Neutrophil (primary cell): ENCODE data around the gene EHMT1.

Experiments
- H3K27ac ChIP-seq: fragments of 200-600 bp; sonication (generic); 2 replicates; pipeline ENCODE4 v1.5.1; 2016; ENCODE audit warnings: mild to moderate bottlenecking, moderate library complexity
- H3K27me3 ChIP-seq: fragments of 200-600 bp; sonication (generic); 2 replicates; pipeline ENCODE4 v1.6.0; 2016; ENCODE audit warnings: mild to moderate bottlenecking
- H3K36me3 ChIP-seq: fragments of 200-600 bp; sonication (generic); 2 replicates; pipeline ENCODE4 v1.5.1; 2017
- H3K4me1 ChIP-seq, 2 experiments: fragments of 200-600 bp in 1 of 2; sonication (generic) in 1 of 2; 1 replicate in 1 of 2; 2 replicates in 1 of 2; pipeline versions ENCODE4 v1.5.1 to v1.6.1; 2013 to 2016; ENCODE audit warnings: low read depth in 1 of 2, low read length in 1 of 2, mild to moderate bottlenecking in 1 of 2, moderate library complexity in 1 of 2; ENCODE audit not compliant: control insufficient read depth in 1 of 2, insufficient read depth in 1 of 2
- H3K4me3 ChIP-seq, 2 experiments: fragments of 200-600 bp in 1 of 2; sonication (generic) in 1 of 2; 1 replicate in 1 of 2; 2 replicates in 1 of 2; pipeline ENCODE4 v1.5.1; 2013 to 2016; ENCODE audit warnings: low read depth in 1 of 2, low read length in 1 of 2, mild to moderate bottlenecking in 1 of 2, moderate library complexity in 1 of 2
- H3K9me3 ChIP-seq: fragments of 200-600 bp; sonication (generic); 2 replicates; pipeline ENCODE4 v1.5.1; 2016
- TF ChIP-seq, protein P1 (sequence below): fragments of 200-600 bp; sonication (generic); IDR thresholded peaks from 2 replicates; pipeline ENCODE4 v1.5.1; 2016; ENCODE audit warnings: antibody characterized with exemption

Gene EHMT1

DNA sequence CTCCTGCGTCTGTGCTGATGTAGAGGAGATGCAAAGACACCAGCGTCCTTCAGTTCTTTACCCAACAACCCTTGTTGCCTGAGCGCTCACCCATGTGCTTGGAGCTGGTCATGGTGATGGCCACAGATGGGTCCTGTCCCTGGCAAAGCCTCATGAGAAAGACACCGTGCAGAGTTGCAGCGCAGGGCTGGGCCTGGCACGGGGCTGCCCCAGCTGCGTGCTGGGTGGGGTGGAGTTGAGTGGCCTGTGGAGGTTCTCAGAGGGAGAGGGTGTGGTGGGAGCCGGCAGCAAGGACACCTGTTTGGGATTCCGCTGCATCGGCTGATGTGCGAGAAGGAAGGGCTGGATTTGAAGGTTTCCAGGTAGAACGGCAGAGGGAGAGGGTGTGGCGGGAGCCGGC, 133.6 kb downstream of the EHMT1 start:
- Histone ChIP-seq H3K4me3 (no peak overlapping the region), H3K4me1 (no peaks in the 10 kb centered on the region), H3K27ac (no peak overlapping the region), H3K9me3 (no peaks in the 10 kb centered on the region), H3K36me3 (peaks cover 73% of the 10 kb centered on the region), H3K27me3 (no peaks in the 10 kb centered on the region)
- TF ChIP-seq, protein P1, sequence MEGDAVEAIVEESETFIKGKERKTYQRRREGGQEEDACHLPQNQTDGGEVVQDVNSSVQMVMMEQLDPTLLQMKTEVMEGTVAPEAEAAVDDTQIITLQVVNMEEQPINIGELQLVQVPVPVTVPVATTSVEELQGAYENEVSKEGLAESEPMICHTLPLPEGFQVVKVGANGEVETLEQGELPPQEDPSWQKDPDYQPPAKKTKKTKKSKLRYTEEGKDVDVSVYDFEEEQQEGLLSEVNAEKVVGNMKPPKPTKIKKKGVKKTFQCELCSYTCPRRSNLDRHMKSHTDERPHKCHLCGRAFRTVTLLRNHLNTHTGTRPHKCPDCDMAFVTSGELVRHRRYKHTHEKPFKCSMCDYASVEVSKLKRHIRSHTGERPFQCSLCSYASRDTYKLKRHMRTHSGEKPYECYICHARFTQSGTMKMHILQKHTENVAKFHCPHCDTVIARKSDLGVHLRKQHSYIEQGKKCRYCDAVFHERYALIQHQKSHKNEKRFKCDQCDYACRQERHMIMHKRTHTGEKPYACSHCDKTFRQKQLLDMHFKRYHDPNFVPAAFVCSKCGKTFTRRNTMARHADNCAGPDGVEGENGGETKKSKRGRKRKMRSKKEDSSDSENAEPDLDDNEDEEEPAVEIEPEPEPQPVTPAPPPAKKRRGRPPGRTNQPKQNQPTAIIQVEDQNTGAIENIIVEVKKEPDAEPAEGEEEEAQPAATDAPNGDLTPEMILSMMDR, result no peak

DNA sequence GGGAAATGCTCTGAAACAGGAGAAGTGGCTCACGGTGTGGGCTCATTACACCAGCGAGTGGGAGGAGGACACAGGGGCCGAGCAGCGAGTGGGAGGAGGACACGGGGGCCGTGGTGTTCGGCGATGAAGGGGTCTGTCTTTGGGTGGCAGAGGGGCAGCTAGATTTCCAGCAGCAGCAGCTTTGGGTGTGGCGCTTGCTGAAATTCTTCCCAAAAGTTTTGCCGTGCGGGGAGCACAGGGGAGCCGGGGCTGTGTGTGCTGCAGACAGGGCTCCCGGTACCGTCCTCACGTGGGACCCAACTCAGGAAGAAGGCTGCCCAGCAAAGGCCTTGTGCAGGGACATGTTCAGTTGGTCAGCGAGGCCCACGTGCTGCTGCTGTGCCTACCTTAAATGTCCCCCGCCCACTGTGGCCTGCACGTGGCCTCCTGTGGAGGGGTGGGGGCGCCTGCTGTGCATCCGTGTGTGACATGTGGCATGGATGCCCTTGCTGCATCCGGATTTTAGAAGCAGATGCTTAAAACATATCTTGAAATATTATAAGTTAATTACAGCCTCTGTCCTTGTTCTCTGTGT, 134.5 kb downstream of the EHMT1 start:
- TF ChIP-seq, protein P1, result no peak
- Histone ChIP-seq H3K27ac (no peak overlapping the region), H3K9me3 (no peaks in the 10 kb centered on the region), H3K4me1 (no peaks in the 10 kb centered on the region), H3K4me3 (no peak overlapping the region), H3K27me3 (no peaks in the 10 kb centered on the region), H3K36me3 (peaks cover 75% of the 10 kb centered on the region)

DNA sequence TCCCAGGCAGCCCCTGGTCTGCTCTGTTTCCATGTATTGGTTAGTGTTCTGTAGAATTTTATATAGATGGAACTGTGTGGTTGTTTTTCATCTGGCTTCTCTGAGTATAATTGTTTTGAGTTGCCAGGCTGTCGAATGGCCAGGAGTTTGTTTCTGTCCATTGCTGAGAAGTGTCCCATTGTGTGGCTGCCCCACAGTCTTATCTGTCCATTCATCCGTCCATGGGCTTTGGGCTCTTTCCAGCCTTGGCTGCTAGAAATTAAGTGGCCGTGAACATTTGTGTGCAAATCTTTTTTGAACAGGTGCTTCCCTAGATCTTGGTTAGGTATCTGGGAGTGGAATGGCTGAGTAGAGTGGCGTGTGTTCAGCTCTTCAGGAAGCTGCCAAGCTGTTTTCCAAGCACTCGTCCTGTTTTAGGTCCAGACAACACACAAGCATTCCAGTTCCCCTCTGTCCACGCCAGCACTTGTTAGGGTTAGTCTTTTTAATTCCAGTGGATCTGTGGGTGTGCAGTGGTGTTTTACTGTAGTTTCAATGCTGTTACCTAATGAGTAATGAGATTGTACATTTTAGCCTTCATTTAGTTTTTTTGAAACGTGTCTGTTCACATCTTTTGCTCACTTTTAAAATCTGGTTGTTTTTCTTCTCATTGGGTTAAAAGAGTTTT, 136.6 kb downstream of the EHMT1 start:
- H3K4me1 ChIP-seq, result no peaks in the 10 kb centered on the region
- TF ChIP-seq, protein P1, result no peak
- H3K4me3 ChIP-seq, result no peak overlapping the region
- H3K27ac ChIP-seq, result no peak overlapping the region
- H3K27me3 ChIP-seq, result no peaks in the 10 kb centered on the region
- H3K9me3 ChIP-seq, result no peaks in the 10 kb centered on the region
- H3K36me3 ChIP-seq, result peaks cover 86% of the 10 kb centered on the region

DNA sequence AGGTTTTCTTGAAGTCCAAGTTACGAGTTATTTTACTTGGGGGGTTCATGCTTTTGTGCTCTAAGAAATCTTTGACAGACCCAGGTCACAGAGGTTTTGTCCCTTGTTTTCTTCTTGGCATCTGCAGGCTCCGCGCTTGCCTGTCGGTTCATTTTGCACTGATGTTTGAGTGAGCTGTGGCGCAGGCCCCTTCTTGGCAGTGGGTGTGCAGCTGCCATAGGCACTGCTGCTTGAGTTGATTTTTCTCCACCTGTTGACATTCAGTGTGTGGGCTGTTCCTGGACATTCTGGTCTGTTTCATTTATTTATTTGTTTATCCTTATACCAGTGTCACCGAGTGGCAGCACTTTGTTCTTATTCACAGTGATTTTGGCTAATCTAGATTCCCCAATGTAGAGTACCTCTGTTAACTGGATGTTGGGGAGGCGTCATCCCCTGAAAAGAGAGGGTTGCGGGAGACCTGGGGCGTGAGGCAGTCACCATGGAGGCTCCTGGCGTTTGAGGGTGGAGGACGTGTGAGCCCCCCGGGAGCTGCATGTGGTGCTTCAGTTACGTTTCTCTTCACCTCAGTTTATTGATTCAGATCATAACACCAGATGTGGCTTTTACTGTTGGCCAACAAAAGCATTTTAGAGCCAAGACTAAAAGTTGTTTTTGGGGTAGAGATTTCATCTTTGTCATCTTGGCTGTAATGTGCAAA, 137.4 kb downstream of the EHMT1 start:
- Histone ChIP-seq H3K36me3 (peaks cover 92% of the 10 kb centered on the region), H3K27ac (no peak overlapping the region)

DNA sequence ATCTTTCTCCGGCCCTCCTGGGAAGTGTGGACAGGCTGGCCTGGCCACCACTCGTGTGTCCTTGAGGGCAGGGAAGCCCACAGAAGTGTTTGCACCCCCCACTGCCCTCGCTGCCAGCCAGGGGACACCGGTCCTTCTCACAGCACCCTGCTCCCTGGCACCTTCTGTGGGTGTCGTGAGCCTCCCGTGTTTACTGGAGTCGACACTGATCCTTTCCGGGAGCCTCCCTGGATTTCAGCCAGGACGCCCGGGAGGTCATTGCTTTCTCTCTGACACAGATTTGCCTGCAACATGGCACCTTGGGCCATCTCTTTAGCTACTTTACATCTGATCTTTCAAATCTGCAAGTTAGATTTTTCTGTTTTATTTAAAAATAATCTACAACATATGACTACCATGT, 138.3 kb downstream of the EHMT1 start:
- Histone ChIP-seq H3K27me3 (no peaks in the 10 kb centered on the region), H3K27ac (no peak overlapping the region), H3K4me1 (no peaks in the 10 kb centered on the region), H3K9me3 (no peaks in the 10 kb centered on the region), H3K36me3 (peaks cover 92% of the 10 kb centered on the region), H3K4me3 (no peak overlapping the region)
- TF ChIP-seq, protein P1, result no peak

More for the DNA sequence above, 137.4 kb downstream of the EHMT1 start:
- Histone ChIP-seq H3K4me1 (no peaks in the 10 kb centered on the region), H3K4me3 (no peak overlapping the region), H3K27me3 (no peaks in the 10 kb centered on the region), H3K9me3 (no peaks in the 10 kb centered on the region)
- TF ChIP-seq, protein P1, result no peak
